Middle frontal gyrus (tissue), 1 donor: ENCODE results near the gene FAM169A.
"Not testable (repeated sequence)": the region's sequence is repeated elsewhere in the genome, so short reads cannot be mapped to it uniquely, and the experiment has no call there.

ENCODE experiments used
- DNase-seq: peaks from one replicate; pipeline ENCODE4 v3.0.0-alpha.2; 2015; ENCODE audit warnings: low spot score; ENCODE audit errors: extremely low spot score

FAM169A gene

GRCh38 chr5:74801941-74802340 is 64.2 kb downstream of the FAM169A start:
- DNase-seq, result no peak

GRCh38 chr5:74801197-74801596 is 65.0 kb downstream of the FAM169A start:
- DNase-seq, result no peak

- no peak for DNase-seq
Observed at GRCh38 chr5:74798977-74799911, 66.9 kb downstream of the FAM169A start.

- not testable (repeated sequence) for DNase-seq
Observed at GRCh38 chr5:74791669-74792068, 74.5 kb downstream of the FAM169A start.

GRCh38 chr5:74787424-74787823 is 78.8 kb downstream of the FAM169A start:
- no peak for DNase-seq

GRCh38 chr5:74786851-74787250 is 79.3 kb downstream of the FAM169A start:
- DNase-seq, result no peak

GRCh38 chr5:74778609-74779008 is 87.6 kb downstream of the FAM169A start:
- DNase-seq, result no peak

- no peak for DNase-seq
Observed at GRCh38 chr5:74772359-74772758, 93.8 kb downstream of the FAM169A start.

- no peak for DNase-seq
Observed at GRCh38 chr5:74767579-74767913, 98.6 kb downstream of the FAM169A start.

GRCh38 chr5:74766849-74767578 is 99.2 kb downstream of the FAM169A start, which contains the start of the genes GFM2 and NSA2:
Gene GFM2 (minus strand): TSS chr5:74767117. CDS start chr5:74763742, 3,375 bp downstream.
Gene NSA2 (plus strand): TSS chr5:74767249. CDS start chr5:74767361, 112 bp downstream.
- peak; percentile 95 for DNase-seq

- DNase-seq, result no peak
Observed at GRCh38 chr5:74766418-74766848, 99.8 kb downstream of the FAM169A start.

- DNase-seq, result no peak
Observed at GRCh38 chr5:74765929-74766328, 100.3 kb downstream of the FAM169A start.

GRCh38 chr5:74765201-74765600 is 101.0 kb downstream of the FAM169A start:
- no peak for DNase-seq

GRCh38 chr5:74763504-74763903 is 102.7 kb downstream of the FAM169A start:
- no peak for DNase-seq

- no peak for DNase-seq
Observed at GRCh38 chr5:74762599-74762998, 103.6 kb downstream of the FAM169A start.

- no peak for DNase-seq
Observed at GRCh38 chr5:74761241-74761640, 104.9 kb downstream of the FAM169A start.

GRCh38 chr5:74748742-74749141 is 117.4 kb downstream of the FAM169A start:
- not testable (repeated sequence) for DNase-seq

GRCh38 chr5:74738406-74738805 is 127.8 kb downstream of the FAM169A start:
- no peak for DNase-seq

GRCh38 chr5:74736759-74737158 is 129.4 kb downstream of the FAM169A start:
- no peak for DNase-seq
